H9 (cell line): ENCODE results near the gene PLA2G4E. TPM values are rescaled to one million over a fixed set of nuclear protein-coding genes. Genes with fewer than 3 reads are reported as not detected.

ENCODE experiments used
- DNase-seq: peaks from one replicate; pipeline ENCODE4 v3.0.0-alpha.2; 2017
- H2AFZ ChIP-seq: one replicate; pipeline ENCODE4 v1.6.1; 2013; ENCODE audit warnings: mild to moderate bottlenecking, low read length, control low read depth, moderate library complexity
- H2AK5ac ChIP-seq: 2 replicates; pipeline ENCODE4 v1.6.1; 2013; ENCODE audit warnings: low read length, control low read depth, mixed read lengths; ENCODE audit not compliant: insufficient read length
- H2BK120ac ChIP-seq: one replicate; pipeline ENCODE4 v1.6.1; 2013; ENCODE audit warnings: low read depth, mild to moderate bottlenecking, low read length, control low read depth, inconsistent platforms; ENCODE audit not compliant: poor library complexity, severe bottlenecking
- H2BK12ac ChIP-seq: 2 replicates; pipeline ENCODE4 v1.6.1; 2013; ENCODE audit warnings: low read length, control low read depth, mixed read lengths, low read depth; ENCODE audit not compliant: insufficient read length
- H2BK15ac ChIP-seq: 2 replicates; pipeline ENCODE4 v1.6.1; 2013; ENCODE audit warnings: low read depth, low read length, control low read depth
- H2BK20ac ChIP-seq: one replicate; pipeline ENCODE4 v1.6.1; 2013; ENCODE audit warnings: low read depth, mild to moderate bottlenecking, low read length, control low read depth, inconsistent platforms; ENCODE audit not compliant: poor library complexity, severe bottlenecking
- H2BK5ac ChIP-seq: 2 replicates; pipeline ENCODE4 v1.6.1; 2013; ENCODE audit warnings: low read length, control low read depth, mixed read lengths; ENCODE audit not compliant: insufficient read length
- H3K14ac ChIP-seq: 2 replicates; pipeline ENCODE4 v1.6.1; 2013; ENCODE audit warnings: low read length, control low read depth; ENCODE audit not compliant: insufficient read depth
- H3K18ac ChIP-seq: 2 replicates; pipeline ENCODE4 v1.6.1; 2013; ENCODE audit warnings: low read depth, mild to moderate bottlenecking, mixed read lengths, low read length, control low read depth; ENCODE audit not compliant: insufficient read length
- H3K23ac ChIP-seq: 2 replicates; pipeline ENCODE4 v1.6.1; 2013; ENCODE audit warnings: low read length, control low read depth, mixed read lengths, low read depth; ENCODE audit not compliant: insufficient read length
- H3K23me2 ChIP-seq: 2 replicates; pipeline ENCODE4 v1.6.1; 2013; ENCODE audit warnings: low read depth, mild to moderate bottlenecking, mixed read lengths, low read length, control low read depth; ENCODE audit not compliant: insufficient read length, poor library complexity, severe bottlenecking
- H3K27ac ChIP-seq: 2 replicates; pipeline ENCODE4 v1.5.1; 2013; ENCODE audit warnings: low read length, control low read depth, mixed read lengths, low read depth; ENCODE audit not compliant: insufficient read length
- H3K27me3 ChIP-seq: 2 replicates; pipeline ENCODE4 v1.6.1; 2013; ENCODE audit warnings: low read length, control low read depth, inconsistent platforms; ENCODE audit not compliant: insufficient read depth
- H3K4ac ChIP-seq: 2 replicates; pipeline ENCODE4 v1.6.1; 2013; ENCODE audit warnings: low read depth, mild to moderate bottlenecking, control low read depth, inconsistent platforms, low read length, moderate library complexity
- H3K4me1 ChIP-seq: 2 replicates; pipeline ENCODE4 v1.6.1; 2013; ENCODE audit warnings: low read length, control low read depth, inconsistent platforms; ENCODE audit not compliant: insufficient read depth
- H3K4me2 ChIP-seq: 2 replicates; pipeline ENCODE4 v1.6.1; 2013; ENCODE audit warnings: low read length, control low read depth, mixed read lengths; ENCODE audit not compliant: insufficient read length, insufficient read depth
- H3K56ac ChIP-seq: 2 replicates; pipeline ENCODE4 v1.6.1; 2013; ENCODE audit warnings: low read depth, mild to moderate bottlenecking, mixed read lengths, low read length, control low read depth; ENCODE audit not compliant: insufficient read length
- H3K79me1 ChIP-seq: 2 replicates; pipeline ENCODE4 v1.6.1; 2013; ENCODE audit warnings: low read depth, mild to moderate bottlenecking, moderate library complexity, low read length, control low read depth, inconsistent platforms; ENCODE audit not compliant: insufficient read depth, poor library complexity, severe bottlenecking
- H3K79me2 ChIP-seq: 2 replicates; pipeline ENCODE4 v1.6.1; 2013; ENCODE audit warnings: low read length, control low read depth, inconsistent platforms; ENCODE audit not compliant: insufficient read depth
- H3K9ac ChIP-seq: 2 replicates; pipeline ENCODE4 v1.6.1; 2013; ENCODE audit warnings: low read length, control low read depth, mixed read lengths; ENCODE audit not compliant: insufficient read length; ENCODE audit errors: extremely low read depth
- H3K9me3 ChIP-seq: one replicate; pipeline ENCODE4 v1.6.1; 2013; ENCODE audit warnings: low read depth, low read length, inconsistent platforms; ENCODE audit not compliant: control insufficient read depth
- H3T11ph ChIP-seq: one replicate; pipeline ENCODE4 v1.6.1; 2013; ENCODE audit warnings: mild to moderate bottlenecking, low read length, control low read depth, inconsistent platforms
- H4K20me1 ChIP-seq: one replicate; pipeline ENCODE4 v1.6.1; 2013; ENCODE audit not compliant: control insufficient read depth, insufficient read length, insufficient read depth
- H4K5ac ChIP-seq: 2 replicates; pipeline ENCODE4 v1.6.1; 2013; ENCODE audit warnings: low read depth, mild to moderate bottlenecking, mixed read lengths, low read length, control low read depth; ENCODE audit not compliant: insufficient read length
- H4K8ac ChIP-seq: replicated peaks from 2 replicates; pipeline ENCODE4 v1.6.1; 2013; ENCODE audit warnings: low read length, control low read depth, mixed read lengths, low read depth; ENCODE audit not compliant: insufficient read length
- H4K91ac ChIP-seq: 2 replicates; pipeline ENCODE4 v1.6.1; 2013; ENCODE audit warnings: low read depth, mild to moderate bottlenecking, moderate library complexity, mixed read lengths, low read length, control low read depth; ENCODE audit not compliant: insufficient read length
- H3K27ac Mint-ChIP-seq, 3 experiments: 2 replicates in 2 of 3; 3 replicates in 1 of 3; pipeline ENCODE4 v1.8.0; 2020 to 2021; ENCODE audit warnings: mixed read lengths in 3 of 3, mild to moderate bottlenecking in 1 of 3, moderate library complexity in 1 of 3
- H3K27me3 Mint-ChIP-seq: 2 replicates; pipeline ENCODE4 v1.8.0; 2021; ENCODE audit warnings: low read depth, mild to moderate bottlenecking, moderate library complexity, mixed read lengths
- H3K36me3 Mint-ChIP-seq, 3 experiments: 2 replicates in 2 of 3; 3 replicates in 1 of 3; pipeline ENCODE4 v1.8.0; 2020 to 2021; ENCODE audit warnings: low read depth in 3 of 3, mixed read lengths in 3 of 3; ENCODE audit not compliant: insufficient read depth in 1 of 3
- H3K4me1 Mint-ChIP-seq, 2 experiments: 2 replicates each; pipeline ENCODE4 v1.8.0; 2020; ENCODE audit warnings: mixed read lengths in 2 of 2
- H3K4me3 Mint-ChIP-seq, 2 experiments: 2 replicates in 1 of 2; 3 replicates in 1 of 2; pipeline ENCODE4 v1.8.0; 2020 to 2021; ENCODE audit warnings: mild to moderate bottlenecking in 2 of 2, mixed read lengths in 2 of 2, moderate library complexity in 1 of 2
- H3K9me3 Mint-ChIP-seq, 2 experiments: 2 replicates in 1 of 2; 3 replicates in 1 of 2; pipeline ENCODE4 v1.8.0; 2020; ENCODE audit warnings: mild to moderate bottlenecking in 2 of 2, mixed read lengths in 2 of 2, moderate library complexity in 1 of 2
- CTCF ChIP-seq: fragments of 200-600 bp; sonication (generic); conservative IDR thresholded peaks from 3 replicates; pipeline ENCODE4 v1.8.0; 2021; ENCODE audit warnings: antibody characterized with exemption, mild to moderate bottlenecking
- WGBS: extraction: QIAGEN DNeasy Blood & Tissue Kit; methylation state at CpG from one replicate; pipeline ENCODE4 v1.1.7; 2013; ENCODE audit warnings: missing lambda C conversion rate, low lambda C conversion rate, mixed read lengths; ENCODE audit not compliant: insufficient read length; ENCODE audit errors: extremely low coverage; 5-methylcytosine and 5-hydroxymethylcytosine counted together
- total RNA-seq: library from RNA; stranded (reverse); gene quantifications from 2 replicates; pipeline ENCODE4 v1.2.1, GENCODE V29; 2021

PLA2G4E gene
- total RNA-seq, 1 experiment from 2014 or later = not detected

- Histone ChIP-seq H2BK20ac (no peak overlapping the region), H2BK5ac (no peak overlapping the region), H3K27ac (no peak overlapping the region), H3K23ac (no peak overlapping the region), H3K23me2 (no peaks in the 10 kb centered on the region), H2BK12ac (no peak overlapping the region), H3K56ac (no peak overlapping the region), H2BK120ac (no peak overlapping the region), H3K18ac (no peak overlapping the region), H4K91ac (no peak overlapping the region), H3K4ac (no peak overlapping the region), H3K14ac (no peak overlapping the region), H2BK15ac (no peak overlapping the region), H3T11ph (no peak overlapping the region), H3K79me2 (no peaks in the 10 kb centered on the region), H3K9me3 (no peaks in the 10 kb centered on the region), H3K27me3 (no peaks in the 10 kb centered on the region), H2AFZ (no peak overlapping the region), H3K9ac (no peak overlapping the region), H3K4me1 (no peaks in the 10 kb centered on the region), H4K8ac (no peak overlapping the region), H3K79me1 (peaks cover 8% of the 10 kb centered on the region), H2AK5ac (no peak overlapping the region), H4K5ac (no peak overlapping the region), H3K4me2 (no peak overlapping the region), H4K20me1 (no peaks in the 10 kb centered on the region)
- no peak for DNase-seq
- peak overlapping the region in 1 of 3 experiments; percentile 16; a peak in 1 of 7 replicates for H3K27ac Mint-ChIP-seq
- WGBS = no CpG with 5 or more reads among the region's 6 CpGs
- H3K36me3 Mint-ChIP-seq = peaks cover 6 to 31% (median 26%) of the 10 kb centered on the region in 3 experiments; a peak in 6 of 7 replicates
- TF ChIP-seq CTCF = no peak
- peaks cover 20 to 22% of the 10 kb centered on the region in 2 experiments for H3K4me1 Mint-ChIP-seq
- H3K9me3 Mint-ChIP-seq = no peaks in the 10 kb centered on the region
- H3K4me3 Mint-ChIP-seq = no peak overlapping the region
- no peaks in the 10 kb centered on the region for H3K27me3 Mint-ChIP-seq
These were observed 66.8 kb downstream of the PLA2G4E start for GRCh38 chr15:41954036-41954435.
